ENCODE data around the gene SH3GL1.
A peak's percentile ranks its signal among the peaks of the same experiment; 100 is the strongest.
"Not testable (repeated sequence)": the region's sequence is repeated elsewhere in the genome, so short reads cannot be mapped to it uniquely, and the experiment has no call there.

SH3GL1 gene

DNA sequence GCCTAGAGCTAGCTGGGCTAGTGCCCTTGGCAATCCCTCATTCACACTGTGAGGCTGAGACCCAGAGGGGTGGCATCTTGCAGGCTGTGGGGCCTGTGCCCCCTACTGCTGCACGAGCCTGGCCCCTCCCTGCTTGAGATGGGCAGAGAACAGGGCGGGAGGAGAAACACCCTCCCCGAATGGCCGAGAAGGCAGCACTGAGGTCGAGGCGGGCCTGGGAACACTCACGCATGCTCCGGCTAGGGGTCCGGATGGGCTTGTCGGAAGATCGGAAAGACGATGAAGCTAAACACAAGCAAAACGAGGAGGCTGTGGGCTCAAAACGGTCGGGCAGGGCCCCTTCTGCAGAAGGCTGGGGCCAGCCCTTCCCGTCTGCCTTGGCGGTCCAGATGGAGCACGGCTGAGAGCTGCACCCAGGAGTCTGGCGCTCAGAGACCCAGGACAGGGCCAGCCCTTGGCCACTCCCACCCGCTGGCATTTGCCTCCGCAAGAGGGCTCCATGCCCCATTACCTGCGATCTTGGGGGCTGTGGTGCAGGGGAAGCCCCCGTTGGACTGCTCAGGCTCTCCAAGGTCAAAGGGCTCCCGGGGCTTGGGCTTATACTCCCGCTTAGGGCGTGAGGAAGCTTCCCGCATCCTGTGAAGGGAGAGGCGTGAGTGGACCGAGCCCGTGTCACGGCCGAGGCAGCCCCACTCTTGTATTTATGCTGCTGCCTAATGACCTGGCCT, 38.1 kb downstream of the SH3GL1 start:
- no peak for DNase-seq

DNA sequence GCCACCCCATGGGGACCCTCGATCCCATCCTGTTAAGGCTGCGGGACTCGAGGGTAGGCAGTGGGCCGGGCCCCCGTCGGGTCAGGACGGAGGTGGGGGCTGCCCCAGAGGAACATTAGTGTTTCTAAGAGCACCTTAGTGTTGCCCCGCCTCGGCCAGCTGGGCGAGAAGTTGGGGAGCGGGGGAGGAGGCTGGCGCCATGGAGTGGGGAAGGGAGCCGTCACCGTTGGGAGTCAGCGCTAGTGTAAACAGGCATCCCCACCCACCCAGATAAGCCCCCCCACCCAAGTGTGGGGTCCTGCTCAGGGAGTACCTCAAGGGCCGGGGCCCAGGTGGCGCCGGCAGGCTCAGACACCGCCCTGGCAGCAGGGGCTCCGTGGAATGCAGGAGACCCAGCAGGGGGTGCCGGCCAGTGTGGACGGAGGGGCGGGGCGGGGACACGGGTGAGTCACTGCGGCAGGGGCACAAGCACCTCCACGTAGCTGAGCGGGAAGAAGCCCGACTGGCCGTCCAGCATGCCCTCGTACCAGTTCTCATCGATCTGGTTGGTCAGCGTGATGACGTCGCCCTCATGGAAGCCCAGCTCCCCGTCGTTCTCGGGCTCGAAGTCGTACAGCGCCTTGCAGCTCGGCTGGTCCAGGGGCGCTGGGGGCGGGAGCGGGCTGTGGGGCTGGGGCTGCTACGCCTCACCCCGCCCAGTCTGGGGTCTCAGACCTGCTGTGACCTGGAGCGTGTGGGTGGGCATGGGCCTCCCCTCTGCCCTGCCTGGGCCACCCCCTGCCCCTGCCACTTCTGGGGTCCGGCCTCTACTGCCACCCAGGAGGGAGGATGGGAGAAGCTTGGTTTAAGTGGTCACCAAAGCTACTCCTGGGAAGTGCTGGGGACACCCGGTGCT, 38.9 kb downstream of the SH3GL1 start:
- no peak for DNase-seq

DNA sequence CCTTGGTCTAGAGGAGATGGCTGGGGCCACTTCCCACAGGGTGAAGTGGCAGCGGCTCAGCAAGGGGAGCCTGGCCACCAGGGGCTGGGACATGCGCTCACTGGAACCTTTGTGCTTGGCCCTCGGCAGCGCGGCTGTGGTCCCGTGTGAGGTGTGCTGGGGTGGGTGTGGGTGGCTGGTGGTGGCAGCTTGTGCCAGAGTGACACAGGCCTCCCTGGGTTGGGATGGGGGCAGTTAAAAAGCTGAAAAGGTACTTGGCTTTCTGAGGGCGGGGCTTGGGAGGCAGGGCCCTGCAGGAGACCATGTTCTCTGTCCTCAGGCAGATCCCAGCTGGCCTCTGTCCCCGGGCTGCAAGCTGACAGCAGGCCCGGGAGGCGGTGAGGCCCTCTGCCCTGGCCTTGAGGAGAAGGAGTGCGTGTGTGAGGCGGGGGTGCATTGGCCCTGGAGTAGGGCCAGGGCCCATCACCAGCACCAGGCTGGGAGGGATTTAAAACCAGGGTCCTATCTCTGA, 39.7 kb downstream of the SH3GL1 start:
- DNase-seq = no peak

DNA sequence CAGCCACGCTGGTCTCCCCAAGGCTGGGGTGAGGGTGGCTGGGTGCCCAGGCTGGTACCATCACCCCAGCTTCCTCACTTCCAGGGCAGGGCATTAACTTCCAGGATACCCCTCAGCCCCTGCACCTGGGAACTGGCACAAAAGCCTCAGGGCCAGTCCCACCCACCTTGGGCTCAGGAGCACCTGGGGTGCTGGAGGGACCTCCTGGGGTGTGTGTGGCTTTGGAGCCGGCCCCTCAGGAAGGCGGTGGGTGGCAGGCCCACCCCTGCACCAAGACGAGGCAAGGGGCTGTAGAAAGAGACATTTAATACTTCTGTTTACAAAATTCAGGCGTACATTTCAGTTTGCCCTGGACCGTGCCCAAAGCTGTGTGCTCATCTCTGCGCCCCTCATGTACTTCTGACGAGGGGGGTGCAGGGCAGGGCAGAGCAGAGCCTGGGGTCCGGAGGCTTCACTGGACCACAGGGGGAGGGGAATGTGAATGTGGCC, 40.2 kb downstream of the SH3GL1 start:
- DNase-seq = no peak

DNA sequence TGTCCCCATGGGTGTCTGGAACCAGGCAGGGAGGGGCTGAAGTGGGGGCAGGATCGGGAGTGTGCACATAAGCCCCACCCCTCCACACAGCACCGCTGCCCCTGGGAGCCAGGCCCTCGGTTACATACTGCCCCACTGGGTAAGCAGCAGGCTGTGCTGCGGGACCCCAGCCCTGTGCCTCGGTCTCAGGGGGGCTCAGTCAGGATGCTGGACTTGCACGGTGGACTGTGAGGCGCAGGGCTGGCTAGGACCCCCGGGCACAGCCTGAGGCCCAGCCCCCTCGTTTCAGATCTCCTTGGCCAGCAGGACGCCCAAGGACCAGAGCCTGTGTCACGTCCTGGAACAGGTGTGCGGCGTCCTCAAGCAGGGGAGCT, 40.7 kb downstream of the SH3GL1 start:
- no peak for DNase-seq

DNA sequence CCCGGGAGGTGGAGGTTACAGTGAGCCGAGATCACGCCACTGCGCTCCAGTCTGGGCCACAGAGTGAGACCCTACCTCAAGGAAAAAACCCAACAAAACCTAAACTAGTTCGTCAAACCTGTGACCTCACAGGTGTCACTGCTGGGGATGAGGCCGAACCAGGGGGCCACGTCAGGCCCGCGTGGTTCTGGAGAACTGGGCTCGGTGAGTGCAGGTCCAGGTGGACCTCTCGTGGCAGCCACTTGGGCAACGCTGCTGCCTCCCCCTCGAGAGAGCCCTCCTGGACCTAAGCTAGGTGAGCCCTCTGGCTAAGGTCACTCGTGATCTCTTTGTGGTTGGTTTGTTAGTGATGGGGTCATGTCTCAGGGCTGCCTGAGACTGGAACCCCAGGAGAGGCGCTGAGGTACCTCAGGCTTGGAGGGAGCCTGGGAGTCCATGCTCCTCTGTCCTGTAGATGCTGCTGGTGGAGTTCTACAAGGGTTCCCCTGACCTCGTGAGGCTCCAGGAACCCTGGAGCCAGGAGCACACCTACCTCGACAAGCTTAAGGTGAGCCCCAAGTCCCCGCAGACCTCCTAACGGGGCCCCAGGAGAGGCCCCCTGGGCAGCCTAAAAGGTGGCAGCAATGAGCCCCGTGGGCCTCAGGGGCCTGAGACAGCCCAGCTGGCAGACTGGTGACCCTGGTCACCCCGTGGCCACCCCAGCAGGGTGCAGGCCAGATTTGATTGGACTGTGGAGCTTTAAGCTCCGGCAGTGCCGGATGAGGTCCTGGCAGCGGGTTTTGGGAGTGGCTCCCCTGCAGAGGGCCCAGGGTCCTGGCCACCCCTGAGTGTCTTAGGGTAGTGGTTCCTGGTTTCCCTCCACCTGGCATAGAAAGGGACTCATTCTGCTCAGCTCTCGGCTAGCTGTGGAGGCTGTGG, 41.4 kb downstream of the SH3GL1 start:
- DNase-seq = no peak

DNA sequence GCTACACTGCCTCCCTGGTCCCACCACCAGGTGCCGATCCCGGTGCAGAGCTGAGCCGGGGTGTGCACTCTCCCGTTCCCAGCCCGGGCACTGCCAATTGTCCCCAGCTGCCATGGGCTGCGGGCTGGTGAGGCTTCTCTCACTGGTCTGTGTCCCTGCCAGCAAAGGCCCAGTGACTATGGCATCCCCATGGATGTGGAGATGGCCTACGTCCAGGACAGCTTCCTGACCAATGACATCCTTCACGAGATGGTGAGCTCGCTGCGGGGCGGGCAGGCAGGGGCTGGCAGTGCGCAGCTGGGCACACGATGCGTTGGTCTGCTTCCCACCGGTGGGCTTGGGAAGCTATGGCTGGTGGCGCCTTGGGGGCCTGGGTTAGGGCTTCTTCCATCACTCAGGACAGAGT, 42.4 kb downstream of the SH3GL1 start:
- DNase-seq = no peak

DNA sequence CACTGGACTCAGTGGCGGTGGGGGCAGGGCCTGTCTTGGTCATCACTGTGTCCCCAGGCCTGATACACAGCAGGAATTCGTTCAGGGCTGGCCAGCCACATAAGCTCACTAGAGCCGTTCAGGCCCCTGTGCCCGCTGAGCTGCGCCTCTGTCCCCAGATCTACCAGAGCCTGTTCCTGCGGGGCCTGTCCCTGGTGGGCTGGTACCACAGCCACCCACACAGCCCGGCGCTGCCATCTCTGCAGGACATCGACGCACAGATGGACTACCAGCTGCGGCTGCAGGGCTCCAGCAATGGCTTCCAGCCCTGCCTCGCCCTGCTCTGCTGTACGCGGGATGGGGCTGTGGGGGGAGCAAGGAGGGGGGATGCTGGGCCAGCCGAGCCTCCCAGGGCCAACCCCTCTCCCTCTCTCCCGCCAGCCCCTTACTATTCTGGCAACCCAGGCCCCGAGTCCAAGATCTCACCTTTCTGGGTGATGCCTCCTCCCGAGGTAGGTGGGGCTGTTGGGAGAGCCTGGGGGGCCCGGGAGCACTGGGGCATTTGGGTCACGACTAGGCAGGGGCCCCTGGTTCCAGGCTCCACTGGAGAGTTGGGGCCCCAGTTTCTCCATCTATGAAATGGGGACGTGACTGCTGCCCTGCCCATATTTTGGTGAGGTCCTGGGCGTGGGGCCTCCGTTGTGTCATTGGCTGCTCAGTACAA, 43.1 kb downstream of the SH3GL1 start:
- DNase-seq = no peak

DNA sequence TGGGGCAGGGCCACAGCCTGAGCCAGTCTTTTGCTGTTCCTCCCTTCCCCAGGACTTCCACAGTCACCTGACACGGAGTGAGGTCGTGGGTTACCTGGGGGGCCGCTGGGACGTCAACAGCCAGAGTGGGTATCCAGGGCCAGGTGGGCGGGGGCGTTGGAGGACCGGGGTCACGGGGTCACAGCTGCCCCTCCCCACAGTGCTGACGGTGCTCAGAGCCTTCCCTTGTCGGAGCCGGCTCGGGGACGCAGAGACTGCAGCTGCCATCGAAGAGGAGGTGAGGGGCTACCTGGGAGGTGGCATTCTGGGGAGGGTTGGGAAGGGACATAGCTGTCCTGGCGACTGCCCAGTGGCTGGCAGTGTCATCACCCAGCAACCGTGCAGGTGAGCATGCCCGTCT, 45.5 kb downstream of the SH3GL1 start:
- DNase-seq = no peak

DNA sequence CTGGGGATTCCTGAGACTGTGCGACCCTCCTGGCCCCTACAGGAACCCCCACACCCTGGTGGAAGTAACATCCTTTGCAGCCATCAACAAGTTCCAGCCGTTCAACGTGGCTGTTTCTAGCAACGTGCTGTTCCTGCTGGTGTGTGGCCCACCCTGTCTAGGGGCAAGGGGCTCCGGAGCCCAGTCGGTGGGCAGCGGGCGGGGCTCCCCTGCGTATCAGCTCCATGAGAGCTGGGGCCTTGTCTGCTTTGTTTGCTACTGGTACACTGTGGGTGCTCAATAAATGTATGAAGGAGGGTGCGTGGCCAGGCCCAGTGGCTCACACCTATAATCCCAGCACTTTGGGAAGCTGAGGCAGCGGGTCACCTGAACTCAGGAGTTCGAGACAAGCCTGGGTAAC, 46.1 kb downstream of the SH3GL1 start:
- DNase-seq = no peak

DNA sequence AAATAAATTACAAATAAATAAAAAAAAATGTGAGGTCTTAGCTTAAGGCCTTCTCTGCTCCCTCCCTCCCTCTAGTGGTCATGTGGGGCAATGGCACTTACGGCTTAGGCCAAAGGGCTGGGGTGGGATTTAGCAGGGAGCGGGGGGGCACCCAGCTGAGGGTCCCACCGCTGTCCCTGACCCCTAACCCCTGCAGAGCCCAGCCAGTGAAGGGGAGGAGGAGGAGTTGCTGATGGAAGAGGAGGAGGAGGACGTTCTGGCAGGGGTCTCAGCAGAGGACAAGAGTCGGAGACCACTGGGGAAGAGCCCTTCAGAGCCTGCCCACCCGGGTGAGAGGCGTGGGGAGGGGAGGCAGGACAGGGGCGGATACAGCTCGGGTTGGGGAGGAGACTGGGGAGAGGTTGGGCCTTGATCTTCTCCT, 47.6 kb downstream of the SH3GL1 start:
- peak; percentile 70 for DNase-seq

DNA sequence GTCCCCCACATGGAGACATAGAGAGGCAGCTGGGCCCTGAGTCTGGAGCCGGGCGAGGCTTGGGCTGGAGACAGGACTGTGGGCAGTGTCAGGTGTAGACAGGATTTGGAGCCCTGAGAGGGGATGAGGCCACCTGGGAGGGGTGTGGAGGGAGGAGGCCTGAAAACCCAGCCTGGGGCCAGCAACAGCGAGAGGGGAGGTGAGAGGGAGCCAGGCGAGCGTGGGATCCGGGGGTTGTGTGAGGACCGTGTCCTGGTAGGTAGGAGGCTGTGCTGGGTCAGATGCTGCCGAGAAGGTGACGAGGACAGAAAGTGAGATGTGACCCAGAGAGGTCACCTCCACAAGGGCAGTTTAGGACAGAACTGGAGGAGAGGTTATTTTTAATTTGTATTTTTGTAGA, 49.6 kb downstream of the SH3GL1 start:
- DNase-seq = no peak

DNA sequence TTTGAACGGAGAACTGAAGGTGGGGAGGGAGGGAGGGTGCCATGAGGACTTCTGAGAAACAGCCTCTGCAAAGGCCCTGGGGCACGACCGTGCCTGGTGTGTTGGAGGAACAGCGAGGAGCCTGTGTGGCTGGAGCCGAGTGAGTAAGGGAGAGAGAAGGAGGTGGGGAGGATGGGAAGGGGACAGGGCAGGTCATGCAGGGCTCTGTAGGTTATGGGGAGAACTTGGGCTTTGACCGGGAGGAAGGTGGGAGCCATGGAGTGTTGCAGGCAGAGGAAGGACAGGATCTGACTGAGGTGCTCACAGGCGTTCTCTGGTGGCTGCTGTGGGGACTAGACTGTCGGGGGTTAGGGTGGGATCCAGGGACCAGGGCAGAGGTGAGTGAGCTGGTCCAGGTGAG, 50.2 kb downstream of the SH3GL1 start:
- DNase-seq = no peak

DNA sequence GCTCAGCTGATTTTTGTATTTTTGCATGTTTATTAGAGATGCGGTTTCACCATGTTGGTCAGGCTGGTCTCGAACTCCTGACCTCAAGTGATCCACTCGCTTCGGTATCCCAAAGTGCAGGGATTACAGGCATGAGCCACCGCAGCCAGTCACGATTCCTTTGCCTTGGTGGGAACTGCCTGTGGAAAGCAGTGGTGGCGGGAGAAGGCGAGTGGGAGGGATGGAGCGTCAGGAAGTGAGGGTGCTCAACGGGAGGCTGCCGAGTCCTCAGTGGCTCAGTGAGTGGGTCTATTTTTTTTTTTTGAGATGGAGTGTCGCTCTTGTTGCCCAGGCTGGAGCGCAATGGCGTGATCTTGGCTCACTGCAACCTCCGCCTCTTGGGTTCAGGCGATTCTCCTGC, 51.1 kb downstream of the SH3GL1 start:
- not testable (repeated sequence) for DNase-seq

DNA sequence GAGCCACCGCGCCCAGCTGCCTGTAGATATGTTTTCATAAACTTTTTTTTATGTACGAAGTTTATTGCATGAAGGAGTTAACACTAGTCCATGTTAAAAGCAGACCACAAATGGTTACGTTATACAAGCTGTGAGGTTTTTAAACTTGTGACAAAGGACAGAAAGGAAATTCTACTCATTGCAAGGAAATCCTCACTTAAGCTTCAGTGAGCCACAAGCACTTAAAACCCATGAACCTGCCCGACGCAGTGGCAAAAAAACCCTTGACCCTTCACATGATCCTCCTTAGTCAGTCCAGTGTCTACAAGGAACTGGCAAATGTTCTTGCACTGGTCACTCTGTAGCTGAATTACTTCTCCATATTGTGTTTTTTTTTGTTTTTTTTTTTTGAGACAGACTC, 52.8 kb downstream of the SH3GL1 start:
- no peak for DNase-seq

DNA sequence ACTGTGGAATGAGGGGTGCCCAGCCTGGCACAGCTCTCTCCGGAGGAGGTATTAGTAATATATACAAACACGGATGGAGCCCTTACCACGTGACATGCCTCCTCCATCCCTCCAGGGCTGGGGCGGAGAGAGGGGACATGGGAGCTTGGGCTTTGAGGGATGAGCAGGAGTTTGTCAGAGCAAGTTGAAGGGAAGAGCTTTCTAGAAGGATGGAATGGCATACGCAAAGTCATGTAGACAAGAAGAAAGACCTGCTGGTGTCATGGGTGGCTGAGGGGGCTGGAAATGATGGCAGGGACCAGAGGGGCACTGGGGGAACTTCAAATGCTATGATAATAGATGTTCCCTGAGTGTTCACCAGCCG, 54.3 kb downstream of the SH3GL1 start:
- no peak for DNase-seq

DNA sequence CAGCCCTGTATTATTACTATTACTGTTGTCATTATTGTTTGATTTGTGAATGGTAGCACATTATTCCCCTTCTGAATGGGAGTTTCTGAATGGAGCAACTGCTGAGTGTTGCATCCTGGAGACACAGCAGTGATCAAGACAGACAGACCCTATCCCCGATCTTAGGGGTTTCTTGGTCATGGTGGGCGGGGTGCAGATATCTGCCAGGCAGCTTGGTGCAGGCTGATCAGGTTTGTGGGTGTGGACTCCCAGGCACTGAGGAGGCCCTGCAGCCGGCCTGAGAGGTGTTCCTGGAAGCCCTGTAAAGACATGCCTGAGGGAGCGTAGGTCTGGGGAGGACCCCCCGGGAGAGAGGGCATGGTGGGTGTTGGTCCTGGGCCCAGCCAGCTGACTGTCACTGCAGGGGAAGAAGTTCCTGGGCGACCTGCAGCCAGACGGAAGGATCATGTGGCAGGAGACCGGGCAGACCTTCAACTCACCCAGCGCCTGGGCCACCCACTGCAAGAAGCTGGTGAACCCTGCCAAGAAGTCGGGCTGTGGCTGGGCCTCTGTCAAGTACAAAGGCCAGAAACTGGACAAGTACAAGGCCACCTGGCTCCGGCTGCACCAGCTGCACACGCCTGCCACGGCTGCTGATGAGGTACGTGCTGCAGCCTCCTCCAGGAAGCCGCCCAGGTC, 54.9 kb downstream of the SH3GL1 start:
- no peak for DNase-seq

DNA sequence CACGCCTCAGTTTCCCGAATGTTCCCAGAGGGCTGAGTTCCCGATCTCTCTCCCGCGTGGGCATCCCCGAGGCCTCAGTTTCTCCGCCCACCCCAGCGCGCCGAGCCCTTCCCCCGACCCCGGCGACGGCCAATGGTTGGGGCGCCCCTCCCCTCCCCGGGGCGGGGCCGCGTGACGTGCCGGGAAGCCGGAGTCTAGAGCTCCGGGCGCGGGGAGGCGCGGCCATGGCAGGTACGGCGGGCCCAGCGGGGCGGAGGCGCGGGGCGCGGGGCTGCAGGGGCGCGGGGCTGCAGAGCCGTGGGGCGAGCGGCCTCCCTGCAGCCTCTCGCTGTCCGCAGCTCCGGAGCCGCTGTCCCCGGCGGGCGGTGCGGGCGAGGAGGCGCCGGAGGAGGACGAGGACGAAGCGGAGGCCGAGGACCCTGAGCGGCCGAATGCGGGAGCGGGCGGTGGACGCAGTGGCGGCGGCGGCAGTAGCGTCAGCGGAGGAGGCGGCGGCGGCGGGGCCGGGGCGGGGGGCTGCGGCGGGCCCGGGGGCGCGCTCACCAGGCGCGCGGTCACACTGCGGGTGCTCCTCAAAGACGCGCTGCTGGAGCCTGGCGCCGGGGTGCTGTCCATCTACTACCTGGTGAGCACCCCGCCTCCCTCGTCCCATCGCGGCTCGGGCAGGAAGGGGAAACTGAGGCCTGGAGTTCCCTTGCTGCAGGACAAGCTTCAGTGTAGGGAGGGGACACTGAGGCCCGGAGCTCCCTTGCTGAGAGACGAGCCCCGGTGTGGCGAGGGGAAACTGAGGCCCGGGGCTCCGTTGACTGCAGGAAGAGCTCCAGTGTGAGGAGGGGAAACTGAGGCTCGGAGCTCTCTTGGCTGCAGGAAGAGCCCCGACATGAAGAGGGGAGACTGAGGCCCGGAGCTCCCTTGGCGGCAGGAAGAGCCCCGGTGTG, 56.7 kb downstream of the SH3GL1 start, which contains the start of gene MPND:
MPND (plus strand) TSS at position 193 of the 938 bp plus-strand sequence; CDS start at position 225, 32 bp downstream.
- peak; percentile 96 for DNase-seq

DNA sequence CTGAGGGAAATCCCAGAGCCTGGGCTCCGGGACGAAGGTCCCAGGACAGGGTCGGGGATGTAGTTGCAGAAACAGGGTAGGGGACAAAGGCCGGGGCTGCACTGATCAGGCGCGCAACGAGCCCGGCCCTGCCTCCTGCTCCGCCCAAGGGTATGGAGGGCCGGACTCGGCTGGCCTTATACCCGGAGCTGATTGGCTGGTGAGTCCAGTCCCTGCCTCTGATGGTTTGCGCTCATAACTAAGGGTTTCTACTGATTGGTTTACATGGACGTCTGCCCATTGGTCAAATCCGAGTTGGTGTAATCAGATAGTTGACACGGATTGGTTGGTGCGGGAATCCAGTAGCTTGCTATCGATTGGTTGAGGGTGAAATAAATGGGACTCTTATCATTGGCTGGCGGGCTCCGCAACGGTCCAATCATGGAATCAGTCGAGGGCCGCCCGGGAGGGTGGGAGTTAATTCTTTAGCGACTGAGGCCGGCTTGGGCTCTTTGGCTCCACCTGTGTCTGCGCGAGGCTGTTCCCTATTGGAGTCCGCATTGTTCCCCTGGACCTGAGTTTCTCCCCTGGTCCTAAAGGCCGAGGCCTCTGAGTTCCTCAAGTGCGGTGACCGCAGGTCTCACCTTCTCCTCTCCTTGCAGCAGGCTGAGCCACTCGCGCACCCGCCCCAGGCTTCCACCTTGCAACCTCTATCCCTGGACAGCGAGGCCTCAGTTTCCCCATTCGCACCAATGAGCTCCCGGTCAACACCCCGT, 57.6 kb downstream of the SH3GL1 start:
- DNase-seq = peak; percentile 92

DNA sequence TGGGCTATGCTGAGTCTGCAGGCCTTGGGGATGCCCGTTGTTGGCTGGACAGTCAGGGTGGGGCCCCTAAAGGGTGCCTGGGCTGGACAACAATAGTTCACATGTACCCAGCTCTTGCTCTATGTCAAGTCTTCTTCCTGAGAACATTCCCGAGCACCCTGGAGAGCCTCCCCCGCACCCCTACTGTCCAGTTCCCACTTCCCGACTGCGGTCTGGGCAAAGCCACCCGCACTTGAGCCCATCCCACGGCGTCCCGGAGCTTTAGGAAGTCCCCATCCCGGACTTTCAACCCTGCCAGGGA, 58.1 kb downstream of the SH3GL1 start:
- no peak for DNase-seq
